Activated CD4-positive, alpha-beta T cell treated with anti-CD3 and anti-CD28 coated beads, Interleukin-2, amount 10 ng/mL, durations not matched to agents 24 days and 14 days (primary cell): Measurements from ENCODE around the gene INHBB. TPM values are rescaled to one million over a fixed set of nuclear protein-coding genes. Genes with fewer than 3 reads are reported as not detected.

Experiments
- DNase-seq: peaks from one replicate; pipeline ENCODE4 v3.0.0; 2022
- H3K27ac Mint-ChIP-seq: one replicate; pipeline ENCODE4 v1.8.0; 2022; ENCODE audit warnings: mild to moderate bottlenecking, mixed read lengths
- H3K27me3 Mint-ChIP-seq: one replicate; pipeline ENCODE4 v1.8.0; 2022; ENCODE audit warnings: mixed read lengths
- H3K36me3 Mint-ChIP-seq: one replicate; pipeline ENCODE4 v1.8.0; 2022; ENCODE audit warnings: low read depth, mild to moderate bottlenecking, mixed read lengths
- H3K4me1 Mint-ChIP-seq: one replicate; pipeline ENCODE4 v1.8.0; 2021; ENCODE audit warnings: mixed read lengths
- H3K4me3 Mint-ChIP-seq: one replicate; pipeline ENCODE4 v1.8.0; 2022; ENCODE audit warnings: mild to moderate bottlenecking, moderate library complexity, mixed read lengths
- H3K9me3 Mint-ChIP-seq: one replicate; pipeline ENCODE4 v1.8.0; 2021; ENCODE audit warnings: mixed read lengths
- intact Hi-C: fragments of 100-400 bp; cut with micrococcal nuclease; formaldehyde crosslinking; loops from one replicate; pipeline ENCODE4 v1.15.1; 2023
- total RNA-seq: library from RNA; stranded (reverse); gene quantifications from 2 replicates; pipeline ENCODE4 v1.2.3, GENCODE V29; 2022

The INHBB gene
- total RNA-seq, 1 donor from 2014 or later, result not detected

GRCh38 chr2:120348737-120349439 is 3.0 kb downstream of the INHBB start:
- no peaks in the 10 kb centered on the region for H3K9me3 Mint-ChIP-seq
- DNase-seq, result no peak
- H3K36me3 Mint-ChIP-seq, result no peaks in the 10 kb centered on the region
- intact Hi-C loops, result loop anchor here (10.0 kb wide), 1 partner anchor 206 kb away; no protein-coding TSS in a partner anchor
- no peak overlapping the region for H3K4me3 Mint-ChIP-seq
- peaks cover 38% of the 10 kb centered on the region for H3K27me3 Mint-ChIP-seq
- peaks cover 6% of the 10 kb centered on the region for H3K4me1 Mint-ChIP-seq
- no peak overlapping the region for H3K27ac Mint-ChIP-seq

DNA sequence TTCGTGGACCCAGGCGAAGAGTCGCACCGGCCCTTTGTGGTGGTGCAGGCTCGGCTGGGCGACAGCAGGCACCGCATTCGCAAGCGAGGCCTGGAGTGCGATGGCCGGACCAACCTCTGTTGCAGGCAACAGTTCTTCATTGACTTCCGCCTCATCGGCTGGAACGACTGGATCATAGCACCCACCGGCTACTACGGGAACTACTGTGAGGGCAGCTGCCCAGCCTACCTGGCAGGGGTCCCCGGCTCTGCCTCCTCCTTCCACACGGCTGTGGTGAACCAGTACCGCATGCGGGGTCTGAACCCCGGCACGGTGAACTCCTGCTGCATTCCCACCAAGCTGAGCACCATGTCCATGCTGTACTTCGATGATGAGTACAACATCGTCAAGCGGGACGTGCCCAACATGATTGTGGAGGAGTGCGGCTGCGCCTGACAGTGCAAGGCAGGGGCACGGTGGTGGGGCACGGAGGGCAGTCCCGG is 3.5 kb downstream of the INHBB start:
- Mint-ChIP-seq H3K9me3 (no peaks in the 10 kb centered on the region), H3K27ac (no peak overlapping the region), H3K36me3 (no peaks in the 10 kb centered on the region), H3K4me3 (no peak overlapping the region), H3K4me1 (peaks cover 8% of the 10 kb centered on the region), H3K27me3 (peaks cover 38% of the 10 kb centered on the region)
- intact Hi-C loops, result loop anchor here (10.0 kb wide), 1 partner anchor 205 kb away; no protein-coding TSS in a partner anchor
- DNase-seq, result no peak

- H3K4me1 Mint-ChIP-seq, result peaks cover 10% of the 10 kb centered on the region
- no peak for DNase-seq
- H3K27ac Mint-ChIP-seq, result no peak overlapping the region
- no peaks in the 10 kb centered on the region for H3K36me3 Mint-ChIP-seq
- no peak overlapping the region for H3K4me3 Mint-ChIP-seq
- intact Hi-C loops, result no loop called here
- H3K9me3 Mint-ChIP-seq, result no peaks in the 10 kb centered on the region
- peaks cover 38% of the 10 kb centered on the region for H3K27me3 Mint-ChIP-seq
Observed at GRCh38 chr2:120350080-120350479, 4.1 kb downstream of the INHBB start.

DNA sequence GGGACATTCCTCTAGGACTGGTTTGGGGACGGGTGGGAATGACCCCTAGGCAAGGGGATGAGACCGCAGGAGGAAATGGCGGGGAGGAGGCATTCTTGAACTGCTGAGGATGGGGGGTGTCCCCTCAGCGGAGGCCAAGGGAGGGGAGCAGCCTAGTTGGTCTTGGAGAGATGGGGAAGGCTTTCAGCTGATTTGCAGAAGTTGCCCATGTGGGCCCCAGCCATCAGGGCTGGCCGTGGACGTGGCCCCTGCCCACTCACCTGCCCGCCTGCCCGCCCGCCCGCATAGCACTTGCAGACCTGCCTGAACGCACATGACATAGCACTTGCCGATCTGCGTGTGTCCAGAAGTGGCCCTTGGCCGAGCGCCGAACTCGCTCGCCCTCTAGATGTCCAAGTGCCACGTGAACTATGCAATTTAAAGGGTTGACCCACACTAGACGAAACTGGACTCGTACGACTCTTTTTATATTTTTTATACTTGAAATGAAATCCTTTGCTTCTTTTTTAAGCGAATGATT is 4.9 kb downstream of the INHBB start:
- H3K4me1 Mint-ChIP-seq, result peaks cover 10% of the 10 kb centered on the region
- peaks cover 38% of the 10 kb centered on the region for H3K27me3 Mint-ChIP-seq
- no peaks in the 10 kb centered on the region for H3K9me3 Mint-ChIP-seq
- intact Hi-C loops, result no loop called here
- no peak overlapping the region for H3K27ac Mint-ChIP-seq
- no peak overlapping the region for H3K4me3 Mint-ChIP-seq
- no peak for DNase-seq
- H3K36me3 Mint-ChIP-seq, result no peaks in the 10 kb centered on the region

- DNase-seq, result no peak
- intact Hi-C loops, result no loop called here
- H3K4me3 Mint-ChIP-seq, result no peak overlapping the region
- no peak overlapping the region for H3K27ac Mint-ChIP-seq
- H3K9me3 Mint-ChIP-seq, result no peaks in the 10 kb centered on the region
- H3K4me1 Mint-ChIP-seq, result peaks cover 4% of the 10 kb centered on the region
- H3K36me3 Mint-ChIP-seq, result no peaks in the 10 kb centered on the region
- H3K27me3 Mint-ChIP-seq, result peaks cover 25% of the 10 kb centered on the region
Observed at GRCh38 chr2:120352696-120353590, 7.0 kb downstream of the INHBB start.

GRCh38 chr2:120353591-120353898 is 7.6 kb downstream of the INHBB start:
- no peak overlapping the region for H3K4me3 Mint-ChIP-seq
- H3K9me3 Mint-ChIP-seq, result no peaks in the 10 kb centered on the region
- H3K4me1 Mint-ChIP-seq, result peaks cover 4% of the 10 kb centered on the region
- no peak overlapping the region for H3K27ac Mint-ChIP-seq
- intact Hi-C loops, result no loop called here
- H3K36me3 Mint-ChIP-seq, result no peaks in the 10 kb centered on the region
- no peak for DNase-seq
- peaks cover 20% of the 10 kb centered on the region for H3K27me3 Mint-ChIP-seq

GRCh38 chr2:120353931-120354330 is 8.0 kb downstream of the INHBB start:
- H3K4me3 Mint-ChIP-seq, result no peak overlapping the region
- no peaks in the 10 kb centered on the region for H3K9me3 Mint-ChIP-seq
- H3K27ac Mint-ChIP-seq, result no peak overlapping the region
- no peaks in the 10 kb centered on the region for H3K36me3 Mint-ChIP-seq
- DNase-seq, result no peak
- peaks cover 16% of the 10 kb centered on the region for H3K27me3 Mint-ChIP-seq
- peaks cover 4% of the 10 kb centered on the region for H3K4me1 Mint-ChIP-seq
- intact Hi-C loops, result no loop called here

- H3K27me3 Mint-ChIP-seq, result peaks cover 12% of the 10 kb centered on the region
- H3K4me3 Mint-ChIP-seq, result no peak overlapping the region
- H3K27ac Mint-ChIP-seq, result no peak overlapping the region
- peaks cover 4% of the 10 kb centered on the region for H3K4me1 Mint-ChIP-seq
- no peak for DNase-seq
- no peaks in the 10 kb centered on the region for H3K9me3 Mint-ChIP-seq
- no peaks in the 10 kb centered on the region for H3K36me3 Mint-ChIP-seq
- intact Hi-C loops, result no loop called here
Observed at GRCh38 chr2:120354467-120354866, 8.5 kb downstream of the INHBB start.

GRCh38 chr2:120354935-120355779 is 9.2 kb downstream of the INHBB start:
- peaks cover 5% of the 10 kb centered on the region for H3K27me3 Mint-ChIP-seq
- H3K27ac Mint-ChIP-seq, result no peak overlapping the region
- peaks cover 4% of the 10 kb centered on the region for H3K4me1 Mint-ChIP-seq
- DNase-seq, result no peak
- intact Hi-C loops, result no loop called here
- H3K9me3 Mint-ChIP-seq, result no peaks in the 10 kb centered on the region
- H3K4me3 Mint-ChIP-seq, result no peak overlapping the region
- H3K36me3 Mint-ChIP-seq, result no peaks in the 10 kb centered on the region

DNA sequence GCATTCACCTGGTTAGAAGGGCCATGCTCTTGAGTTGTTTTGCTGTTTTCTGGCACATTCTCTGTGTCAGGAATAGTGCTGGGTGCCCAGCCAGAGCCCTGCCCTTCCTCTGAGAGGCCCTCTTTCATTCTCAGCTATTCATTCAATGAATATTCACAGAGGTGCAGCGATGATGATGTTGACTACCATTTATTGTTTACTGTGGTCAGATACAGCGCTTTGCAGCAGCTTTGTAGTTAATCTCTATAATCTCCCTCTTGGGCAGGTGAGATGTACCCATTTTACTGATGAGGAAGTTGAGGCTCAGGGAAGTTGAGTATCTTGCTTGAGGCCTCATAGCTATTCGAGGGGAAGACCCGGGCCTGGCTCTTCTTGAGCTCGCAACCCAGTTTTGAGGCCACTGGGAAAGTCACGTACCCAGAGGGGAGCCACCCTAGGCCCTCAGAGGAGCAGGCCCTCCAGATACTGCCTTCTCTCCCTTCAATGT is 9.9 kb downstream of the INHBB start:
- no peaks in the 10 kb centered on the region for H3K36me3 Mint-ChIP-seq
- H3K27me3 Mint-ChIP-seq, result no peaks in the 10 kb centered on the region
- no peak overlapping the region for H3K27ac Mint-ChIP-seq
- intact Hi-C loops, result no loop called here
- DNase-seq, result no peak
- H3K4me1 Mint-ChIP-seq, result peaks cover 4% of the 10 kb centered on the region
- H3K9me3 Mint-ChIP-seq, result no peaks in the 10 kb centered on the region
- no peak overlapping the region for H3K4me3 Mint-ChIP-seq

DNA sequence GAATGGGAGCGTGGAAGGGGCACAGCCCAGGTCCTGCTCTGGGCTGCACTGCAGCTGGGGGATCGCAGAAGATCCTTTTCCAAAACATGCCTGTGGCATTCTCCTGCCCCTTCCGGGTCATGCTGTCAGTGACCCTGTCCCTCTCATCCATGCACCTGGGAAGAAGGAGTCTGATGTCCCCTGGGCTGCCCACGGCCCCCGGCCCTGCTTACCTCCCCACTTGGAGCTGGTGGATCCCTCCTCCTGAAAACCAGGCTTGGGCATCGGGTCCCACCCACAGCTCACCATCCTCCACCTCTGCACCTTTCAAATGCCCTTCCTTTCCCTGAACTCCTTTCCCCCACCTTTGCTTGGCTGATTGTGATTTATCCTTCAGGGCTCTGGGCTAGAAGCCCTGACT is 11.8 kb downstream of the INHBB start:
- H3K9me3 Mint-ChIP-seq, result no peaks in the 10 kb centered on the region
- intact Hi-C loops, result no loop called here
- H3K36me3 Mint-ChIP-seq, result no peaks in the 10 kb centered on the region
- H3K4me1 Mint-ChIP-seq, result peaks cover 4% of the 10 kb centered on the region
- no peaks in the 10 kb centered on the region for H3K27me3 Mint-ChIP-seq
- no peak overlapping the region for H3K27ac Mint-ChIP-seq
- no peak for DNase-seq
- H3K4me3 Mint-ChIP-seq, result no peak overlapping the region

DNA sequence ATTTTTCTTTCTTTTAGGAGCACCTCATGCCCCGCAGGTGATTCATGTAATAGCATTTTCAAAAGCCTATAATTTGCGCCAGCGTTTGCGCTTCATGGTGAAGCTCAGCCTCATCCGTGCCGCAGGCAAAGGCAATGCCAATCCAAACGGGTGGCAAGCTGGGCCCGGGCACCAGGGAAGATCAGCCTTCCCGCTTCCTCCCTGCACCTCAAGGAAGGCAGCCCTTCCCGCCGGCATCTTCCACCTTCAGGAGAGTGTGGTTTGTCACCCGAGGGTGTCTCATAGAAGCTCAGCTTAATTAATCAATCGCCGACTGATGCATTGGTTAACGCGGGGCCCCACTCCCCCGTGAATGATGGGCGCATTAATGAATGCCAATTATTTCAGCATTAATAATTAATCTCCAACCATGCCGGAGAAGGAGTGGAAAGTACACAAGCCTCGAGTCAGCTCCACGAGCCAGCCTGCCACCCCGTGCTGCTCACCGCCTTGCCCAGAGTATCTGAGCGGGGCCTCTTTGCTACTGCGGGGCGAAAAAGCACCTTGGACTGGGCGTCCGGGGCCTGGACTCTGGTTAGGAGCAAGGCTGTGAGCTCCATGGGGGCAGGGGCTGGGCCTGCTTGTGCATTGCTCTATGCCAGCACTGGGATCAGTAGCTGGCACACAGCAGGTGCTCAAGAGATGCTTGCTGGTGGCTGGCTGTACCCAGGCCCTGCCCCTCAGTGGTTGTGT is 13.0 kb downstream of the INHBB start:
- H3K4me3 Mint-ChIP-seq, result no peak overlapping the region
- H3K36me3 Mint-ChIP-seq, result no peaks in the 10 kb centered on the region
- intact Hi-C loops, result no loop called here

GRCh38 chr2:120360307-120360855 is 14.4 kb downstream of the INHBB start:
- no peaks in the 10 kb centered on the region for H3K36me3 Mint-ChIP-seq
- no peak overlapping the region for H3K27ac Mint-ChIP-seq
- no peaks in the 10 kb centered on the region for H3K9me3 Mint-ChIP-seq
- no peak for DNase-seq
- H3K4me1 Mint-ChIP-seq, result no peaks in the 10 kb centered on the region
- H3K27me3 Mint-ChIP-seq, result no peaks in the 10 kb centered on the region
- intact Hi-C loops, result no loop called here
- no peak overlapping the region for H3K4me3 Mint-ChIP-seq

More for the DNA sequence above, 13.0 kb downstream of the INHBB start:
- Mint-ChIP-seq H3K27me3 (no peaks in the 10 kb centered on the region), H3K27ac (no peak overlapping the region), H3K9me3 (no peaks in the 10 kb centered on the region), H3K4me1 (peaks cover 4% of the 10 kb centered on the region)
- no peak for DNase-seq
